HepG2 (cell line): ENCODE results near the gene DOCK2. TPM values are rescaled to one million over a fixed set of nuclear protein-coding genes. Genes with fewer than 3 reads are reported as not detected.

Experiments used
- ATAC-seq: fragments of 200-7000 bp; cut with Tn5 transposase; 3 replicates; pipeline ENCODE4 v1.9.1; 2020; ENCODE audit warnings: mild to moderate bottlenecking, moderate library complexity
- BruUV-seq: library from RNA; stranded (reverse); fragments of 400-500 nt; replicated peaks from 2 replicates; lab custom pipeline; 2021; lab: Mats Ljungman, UMichigan
- CTCF ChIA-PET: fragments of 300-600 bp; formaldehyde crosslinking; extraction: SDS; loops from one replicate; lab custom pipeline; 2021; ENCODE audit warnings: low total read pairs, inconsistent platforms, low intra/inter-chr PET ratio; lab: Yijun Ruan, JAX
- POLR2A ChIA-PET: fragments of 350-600 bp; sonication (Branson Sonifier 250); formaldehyde crosslinking; loops from one replicate; lab custom pipeline; 2020; ENCODE audit warnings: antibody characterized with exemption, inconsistent platforms; lab: Yijun Ruan, JAX
- DNase-seq: peaks from one replicate; pipeline ENCODE4 v3.0.0-alpha.2; 2015; ENCODE audit warnings: low spot score
- FAIRE-seq: peaks from 3 replicates; lab custom pipeline; 2011; peaks lifted over from hg19 to GRCh38; lab: Jason Lieb, UNC
- H2AFZ ChIP-seq: one replicate; pipeline ENCODE4 v1.6.1; 2011; ENCODE audit warnings: low read length, inconsistent platforms
- H3K27ac ChIP-seq: fragments of 300-600 bp; 3 replicates; pipeline ENCODE4 v1.8.0; 2011; ENCODE audit warnings: mixed run types, mild to moderate bottlenecking, mixed read lengths, low read length, inconsistent platforms; ENCODE audit not compliant: insufficient read depth; ENCODE audit errors: extremely low read length
- H3K27me3 ChIP-seq, 2 experiments: fragments of 200-600 bp in 1 of 2; 2 replicates in 1 of 2; 3 replicates in 1 of 2; pipeline versions ENCODE4 v1.6.0 to v1.8.0; 2011; ENCODE audit warnings: low read length in 2 of 2, mild to moderate bottlenecking in 2 of 2, moderate library complexity in 2 of 2, inconsistent platforms in 1 of 2; ENCODE audit not compliant: insufficient read depth in 2 of 2, control insufficient read depth in 1 of 2
- H3K36me3 ChIP-seq, 2 experiments: fragments of 200-600 bp in 1 of 2; replicated peaks in 1 of 2; 2 replicates in 1 of 2; 3 replicates in 1 of 2; pipeline versions ENCODE4 v1.5.1 to v1.8.0; 2011; ENCODE audit warnings: low read length in 2 of 2, inconsistent platforms in 1 of 2; ENCODE audit not compliant: insufficient read depth in 2 of 2, control insufficient read depth in 1 of 2
- H3K4me1 ChIP-seq: 2 replicates; pipeline ENCODE4 v1.5.1; 2012; ENCODE audit warnings: low read length, inconsistent platforms; ENCODE audit not compliant: insufficient read depth
- H3K4me2 ChIP-seq: 2 replicates; pipeline ENCODE4 v1.6.0; 2011; ENCODE audit warnings: low read depth, low read length, inconsistent platforms
- H3K4me3 ChIP-seq, 3 experiments: fragments of 200-600 bp in 1 of 3; sonication (generic), shearing (Covaris generic) in 1 of 3; replicated peaks in 1 of 3; 2 replicates each; pipeline ENCODE4 v1.5.1; 2011 to 2016; ENCODE audit warnings: low read length in 3 of 3, inconsistent platforms in 2 of 3, low read depth in 2 of 3, mild to moderate bottlenecking in 2 of 3, control low read depth in 1 of 3, mixed read lengths in 1 of 3; ENCODE audit not compliant: insufficient read depth in 1 of 3
- H3K79me2 ChIP-seq: one replicate; pipeline ENCODE4 v1.6.1; 2011; ENCODE audit warnings: low read length, inconsistent platforms; ENCODE audit not compliant: insufficient read depth
- H3K9ac ChIP-seq: 2 replicates; pipeline ENCODE4 v1.6.0; 2011; ENCODE audit warnings: mild to moderate bottlenecking, low read depth, low read length, inconsistent platforms; ENCODE audit not compliant: insufficient read depth
- H3K9me3 ChIP-seq: 2 replicates; pipeline ENCODE4 v1.5.1; 2012; ENCODE audit warnings: mild to moderate bottlenecking, low read length
- H4K20me1 ChIP-seq: 2 replicates; pipeline ENCODE4 v1.6.0; 2011; ENCODE audit warnings: inconsistent platforms, mild to moderate bottlenecking, low read length, moderate library complexity; ENCODE audit not compliant: insufficient read depth
- CCAR2 ChIP-seq: fragments of 200-400 bp; formaldehyde crosslinking; optimal IDR thresholded peaks from 2 replicates; pipeline ENCODE3; 2018; ENCODE audit warnings: low read depth, mild to moderate bottlenecking, low read length, moderate library complexity
- EHMT2 ChIP-seq: fragments of 200-600 bp; sonication (generic); IDR thresholded peaks from 2 replicates; pipeline ENCODE4 v1.7.0; 2017; ENCODE audit warnings: antibody characterized with exemption, low read depth, low read length, borderline replicate concordance
- FOXM1 ChIP-seq: sonication (generic); formaldehyde crosslinking; IDR thresholded peaks from 2 replicates; pipeline ENCODE4 v1.5.0; 2020; ENCODE audit warnings: missing genetic modification reagents
- SCMH1 ChIP-seq: sonication (generic); formaldehyde crosslinking; IDR thresholded peaks from 2 replicates; pipeline ENCODE4 v1.9.0; 2021; ENCODE audit warnings: missing genetic modification reagents, mild to moderate bottlenecking, borderline replicate concordance
- TOPORS ChIP-seq: sonication (generic); formaldehyde crosslinking; IDR thresholded peaks from 2 replicates; pipeline ENCODE4 v1.8.0; 2023; ENCODE audit warnings: mild to moderate bottlenecking, missing genetic modification reagents
- ZBTB21 ChIP-seq: sonication (generic); formaldehyde crosslinking; IDR thresholded peaks from 2 replicates; pipeline ENCODE4 v1.4.0; 2020; ENCODE audit warnings: missing genetic modification reagents
- ZNF18 ChIP-seq: sonication (generic); formaldehyde crosslinking; IDR thresholded peaks from 2 replicates; pipeline ENCODE4 v1.8.0; 2022; ENCODE audit warnings: mild to moderate bottlenecking, missing genetic modification reagents; ENCODE audit not compliant: insufficient replicate concordance
- ZNF224 ChIP-seq: sonication (generic); formaldehyde crosslinking; IDR thresholded peaks from 2 replicates; pipeline ENCODE4 v1.5.0; 2020; ENCODE audit warnings: mild to moderate bottlenecking, missing genetic modification reagents
- ZNF451 ChIP-seq: sonication (generic); formaldehyde crosslinking; IDR thresholded peaks from 2 replicates; pipeline ENCODE4 v1.5.0; 2020; ENCODE audit warnings: mild to moderate bottlenecking, missing genetic modification reagents
- ZNF572 ChIP-seq: sonication (generic); formaldehyde crosslinking; IDR thresholded peaks from 2 replicates; pipeline ENCODE4 v1.5.1; 2020; ENCODE audit warnings: mild to moderate bottlenecking, missing genetic modification reagents
- ZNF607 ChIP-seq: sonication (generic); formaldehyde crosslinking; IDR thresholded peaks from 2 replicates; pipeline ENCODE4 v1.5.1; 2020; ENCODE audit warnings: missing genetic modification reagents, mild to moderate bottlenecking, borderline replicate concordance
- ZNF644 ChIP-seq: IDR thresholded peaks from 2 replicates; pipeline ENCODE4 v1.6.1; 2016; ENCODE audit warnings: low read depth
- WGBS: methylation state at CpG from one replicate; pipeline ENCODE4 v1.1.6; 2017; ENCODE audit warnings: low lambda C conversion rate; 5-methylcytosine and 5-hydroxymethylcytosine counted together
- in situ Hi-C: cut with HindIII; loops from 2 replicates; pipeline ENCODE4 v1.10.0; 2017; ENCODE audit warnings: low pct_unique_long_range_greater_than_20kb; ENCODE audit not compliant: extremely low pct_ligation_motif_present
- intact Hi-C: fragments of 100-400 bp; cut with micrococcal nuclease; formaldehyde crosslinking; loops from one replicate; pipeline ENCODE4 v1.10.0; 2022; ENCODE audit not compliant: unreplicated experiment
- polyA plus RNA-seq, 8 experiments: library from polyadenylated mRNA; depleted of rRNA in 3 of 8; stranded (reverse) in 7 of 8; unstranded in 1 of 8; fragments of >200 nt; fragmentation: Illumina TruSeq in 4 of 8; extraction: Trizol in 4 of 8; gene quantifications; 2 replicates each; pipeline versions ENCODE4 v1.2.1 to v1.2.3, GENCODE V29; 2011 to 2016; ENCODE audit warnings: low read depth in 4 of 8, missing spikeins in 1 of 8, mixed read lengths in 1 of 8; ENCODE audit not compliant: insufficient read depth in 1 of 8
- total RNA-seq, 5 experiments: library from RNA; depleted of rRNA; stranded (reverse); fragments of >200 nt; fragmentation: Illumina TruSeq; extraction: Trizol; gene quantifications; 2 replicates each; pipeline ENCODE4 v1.2.3, GENCODE V29; 2016; ENCODE audit warnings: low read depth in 1 of 5

DOCK2 gene
- total and polyA plus RNA-seq, 2 of the 13 experiments (the other 11 are each of a cell fraction or from before 2014, with no cell fraction given): not detected

DNA sequence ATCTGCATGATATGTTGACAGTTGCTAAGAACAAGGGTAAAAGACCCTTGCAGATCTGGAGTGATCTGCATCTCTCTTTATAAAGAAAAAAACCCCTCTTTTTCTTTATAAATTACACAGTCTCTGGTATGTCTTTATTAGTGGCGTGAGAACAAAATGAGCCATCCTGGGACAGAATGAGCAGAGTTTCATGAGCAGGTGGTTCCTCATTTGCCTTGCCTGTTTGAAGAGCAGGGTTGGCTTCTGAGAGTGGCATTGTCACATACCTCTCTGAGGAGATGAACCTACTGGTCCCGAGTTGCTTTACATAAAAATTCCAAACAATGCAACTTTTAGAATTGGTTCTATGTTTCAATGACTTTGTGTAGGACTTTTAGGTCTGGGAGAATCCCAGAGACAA is 249.0 kb downstream of the DOCK2 start:
- Histone ChIP-seq H3K36me3 (no peaks in the 10 kb centered on the region), H3K4me3 (no peak overlapping the region), H3K9me3 (no peaks in the 10 kb centered on the region), H3K9ac (no peak overlapping the region), H3K27me3 (no peaks in the 10 kb centered on the region; a peak in 1 of 5 replicates), H3K4me1 (no peaks in the 10 kb centered on the region), H3K79me2 (no peaks in the 10 kb centered on the region), H2AFZ (no peak overlapping the region), H4K20me1 (no peaks in the 10 kb centered on the region)
- no TSS peak for BruUV-seq
- DNase-seq: no peak
- intact Hi-C loops: no loop called here
- POLR2A ChIA-PET: no interaction called here
- no peak for TF ChIP-seq TOPORS (CRISPR knock-in tag)
- TF ChIP-seq FOXM1: no peak
- no peak for TF ChIP-seq EHMT2
- no peak for TF ChIP-seq ZNF572 (CRISPR knock-in tag)
- no peak for TF ChIP-seq CCAR2
- no peak for TF ChIP-seq ZNF18
- no peak for TF ChIP-seq ZNF607 (CRISPR knock-in tag)
- no peak for TF ChIP-seq ZNF224 (CRISPR knock-in tag)
- no peak for TF ChIP-seq ZNF644 (CRISPR knock-in tag)
- no peak for TF ChIP-seq SCMH1 (CRISPR knock-in tag)
- TF ChIP-seq ZNF451 (CRISPR knock-in tag): no peak
- no peak for TF ChIP-seq ZBTB21
- TF ChIP-seq, all 625 proteins: peak for 0
- Histone ChIP-seq H3K4me2 (no peak overlapping the region), H3K27ac (no peak overlapping the region)
- 10% methylated on average over 2 of the region's 2 CpGs for WGBS
- no peak for FAIRE-seq
- CTCF ChIA-PET: no interaction called here
- ATAC-seq: no peak
- in situ Hi-C loops: no loop called here
